GM18511 (cell line): ENCODE measurements around the gene KIF23.

Source experiments
- ATAC-seq: cut with Tn5 transposase; IDR thresholded peaks from one replicate; pipeline ENCODE4 v1.9.1; 2021; ENCODE audit warnings: mild to moderate bottlenecking, moderate library complexity; ENCODE audit not compliant: unreplicated experiment

KIF23 gene

DNA sequence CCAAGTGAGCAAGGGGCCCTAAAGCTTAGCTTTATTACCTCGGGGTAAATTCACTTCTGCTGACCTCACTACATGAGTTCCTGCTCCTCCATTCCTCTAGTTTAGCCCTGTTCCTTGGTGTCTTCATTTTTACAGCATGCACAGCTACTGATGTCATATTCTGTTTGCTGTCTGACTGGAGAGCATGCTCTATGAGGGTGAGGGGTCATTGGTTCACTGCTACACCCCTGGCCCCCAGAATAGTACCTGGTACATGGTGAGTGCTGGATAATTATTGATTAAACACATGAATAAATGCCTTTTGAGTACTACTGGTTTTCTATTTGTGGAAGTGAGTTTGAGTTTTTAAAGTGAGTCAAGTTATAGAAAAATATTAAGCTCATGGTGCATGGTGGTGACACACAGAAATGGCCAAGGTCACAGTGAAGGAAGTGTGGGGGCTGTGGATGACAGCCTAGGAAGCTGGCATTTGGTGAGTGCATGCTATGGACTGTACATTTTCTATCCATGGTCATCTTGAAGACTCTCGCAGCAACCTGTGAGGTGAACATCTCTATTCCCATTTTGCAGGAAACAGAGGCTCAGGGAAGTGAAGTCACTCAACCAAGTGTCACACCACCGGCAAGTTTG is 72.4 kb downstream of the KIF23 start:
- ATAC-seq: no peak

DNA sequence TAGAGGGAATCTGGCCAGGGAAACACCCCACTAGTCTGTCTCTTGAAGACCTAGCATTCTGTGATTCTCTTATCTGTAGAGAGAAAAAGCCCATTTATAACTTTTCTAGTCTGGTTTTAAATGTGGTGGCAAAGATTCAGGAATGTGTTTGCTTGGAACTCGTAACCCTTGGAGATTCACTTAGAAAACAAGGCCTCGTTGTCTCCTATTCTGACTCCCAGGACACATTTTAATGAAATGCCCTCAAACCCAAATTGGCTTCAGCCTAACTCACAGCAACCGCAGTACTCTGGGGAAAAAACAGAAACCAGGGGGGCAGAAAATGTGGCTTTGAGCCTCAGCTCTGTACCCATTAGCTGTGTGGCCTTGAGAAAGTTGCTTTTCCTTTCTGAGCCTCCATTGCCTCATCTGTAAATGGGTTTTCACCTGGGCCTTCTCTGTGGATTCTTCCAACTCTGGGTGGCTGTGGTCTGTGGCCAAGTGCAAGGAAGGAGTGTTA is 75.0 kb downstream of the KIF23 start:
- no peak for ATAC-seq

DNA sequence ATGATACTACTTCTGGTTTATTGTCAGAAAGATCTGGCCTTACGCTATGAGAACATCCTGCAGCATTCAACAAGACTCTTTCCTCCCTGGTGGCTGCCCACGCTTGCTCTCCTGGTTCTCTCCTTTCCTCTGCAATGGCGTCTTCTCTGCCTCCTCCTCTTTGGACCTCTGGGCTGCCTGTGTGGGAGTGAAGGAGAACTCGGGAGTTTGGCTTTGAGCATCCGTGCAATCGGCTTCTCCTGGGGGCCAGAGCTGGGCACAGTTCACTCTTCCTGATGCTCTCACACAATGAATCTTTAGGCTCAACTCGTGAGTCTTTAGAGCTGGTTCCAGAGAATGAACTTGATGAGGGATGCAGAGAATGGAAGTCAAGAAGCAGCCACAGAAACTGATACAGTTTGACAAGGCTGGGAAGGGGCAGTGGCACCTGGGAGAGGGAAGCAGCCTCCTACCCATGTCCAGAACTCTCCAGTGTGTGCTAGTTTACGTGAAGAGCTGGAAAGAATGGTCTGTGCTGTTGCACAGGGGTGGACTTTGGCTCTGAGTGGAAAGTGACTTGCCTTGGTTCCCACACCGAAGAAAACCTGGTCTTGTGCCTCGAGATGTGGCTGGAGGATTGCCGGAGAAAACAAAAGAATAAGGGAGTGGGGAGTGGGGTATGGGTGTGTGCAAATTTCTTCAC is 76.3 kb downstream of the KIF23 start:
- no peak for ATAC-seq

DNA sequence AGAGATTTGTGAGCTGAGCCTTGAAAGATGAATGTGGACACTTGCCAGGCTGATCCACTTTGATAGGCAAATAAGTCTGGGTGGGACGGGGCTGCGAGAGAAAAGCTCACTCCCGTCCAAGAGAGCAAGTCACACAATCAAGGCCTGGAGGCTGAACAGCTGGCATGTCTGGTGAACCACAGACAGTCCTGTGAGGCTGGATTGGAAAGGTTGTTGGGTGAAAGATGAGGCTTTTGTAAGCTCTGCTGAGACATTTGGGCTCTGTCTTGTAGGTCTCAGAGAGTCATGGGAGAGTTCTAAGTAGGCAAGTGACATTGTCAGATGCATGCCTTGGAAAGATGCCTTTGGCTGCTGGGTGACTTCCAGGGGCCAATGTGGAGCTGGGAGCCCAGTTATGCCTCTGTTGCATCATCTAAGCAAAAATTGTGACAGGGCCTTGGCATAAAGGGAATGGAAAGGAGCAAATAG is 76.9 kb downstream of the KIF23 start:
- ATAC-seq: no peak

DNA sequence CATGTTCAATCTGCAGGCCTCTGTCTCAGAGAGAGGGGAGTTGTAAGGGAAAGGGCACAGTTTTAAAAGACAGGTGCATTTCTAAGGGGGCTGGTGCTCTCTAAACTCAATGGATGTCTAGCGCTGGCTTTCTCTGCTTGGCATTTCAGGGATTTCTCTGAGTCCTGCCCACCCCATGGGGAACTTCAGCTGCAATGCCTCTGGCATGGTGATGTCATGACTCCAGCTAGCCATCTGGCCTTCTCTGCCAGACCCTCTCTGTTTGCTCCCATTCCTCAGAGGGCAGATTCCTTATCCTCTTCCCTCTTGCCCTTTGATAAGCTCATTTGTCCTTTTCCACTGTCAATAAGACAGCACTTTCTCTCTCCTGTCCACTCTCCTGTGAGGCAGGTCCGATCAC is 79.3 kb downstream of the KIF23 start:
- no peak for ATAC-seq

DNA sequence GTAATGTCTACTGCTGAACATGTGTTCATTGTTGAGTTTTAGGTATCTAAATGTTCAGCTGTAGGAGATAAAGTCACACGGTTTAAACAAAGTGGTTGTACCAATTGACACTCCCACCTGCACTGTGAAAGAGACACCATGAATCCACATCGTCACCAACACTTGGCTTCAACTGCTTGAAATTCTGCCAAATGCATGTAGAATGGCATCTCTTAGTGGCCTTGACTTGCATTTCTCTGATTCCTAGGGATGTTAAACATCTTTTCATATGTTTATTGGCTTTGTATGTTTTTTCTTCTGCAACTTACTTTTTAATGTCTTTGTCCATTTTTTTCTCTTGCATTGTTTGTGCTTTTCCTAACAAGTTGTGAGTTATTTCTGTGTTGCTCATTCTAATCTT is 81.9 kb downstream of the KIF23 start:
- ATAC-seq: no peak

DNA sequence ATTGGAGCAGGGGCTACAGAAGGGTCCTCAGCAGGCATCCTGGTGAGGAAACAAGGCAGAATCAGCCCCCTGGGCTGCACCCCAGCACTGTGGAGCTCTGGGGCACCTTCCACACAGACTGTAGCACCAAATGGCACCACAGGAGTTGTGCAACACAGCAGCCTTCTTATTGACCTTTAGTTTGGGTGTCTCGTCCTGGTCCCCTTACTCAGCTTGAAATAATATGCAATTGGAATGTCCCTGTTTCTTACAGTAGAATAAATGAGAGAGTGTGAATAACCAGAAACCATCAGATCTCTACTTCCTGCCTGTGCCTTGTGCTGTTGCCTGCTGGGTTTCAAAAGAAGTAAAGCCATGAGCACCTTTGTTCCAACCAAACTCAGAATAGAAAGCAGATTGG is 82.9 kb downstream of the KIF23 start:
- ATAC-seq: no peak

DNA sequence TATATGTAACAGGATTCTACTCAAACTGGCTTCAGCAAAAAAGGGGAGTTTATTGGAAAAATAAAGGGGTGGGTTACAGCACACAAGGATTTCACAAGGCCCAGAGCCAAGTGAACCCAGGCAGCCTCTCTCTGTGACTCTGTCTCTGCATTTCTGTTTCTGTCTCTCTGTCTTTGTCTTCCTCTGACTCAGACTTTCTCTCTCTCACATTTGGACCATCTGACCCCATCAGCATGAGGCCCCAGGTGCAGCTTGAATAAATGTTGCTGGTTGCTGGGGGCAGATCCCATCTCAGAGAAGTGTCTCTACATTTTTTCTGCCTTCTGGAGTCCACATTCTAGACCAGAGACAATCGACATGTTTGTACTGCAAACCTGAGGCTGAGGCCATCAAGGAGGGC is 83.5 kb downstream of the KIF23 start:
- no peak for ATAC-seq
